ENCODE measurements around the gene RALGDS.
"Not testable (repeated sequence)": the region's sequence is repeated elsewhere in the genome, so short reads cannot be mapped to it uniquely, and the experiment has no call there.

The RALGDS gene

GRCh38 chr9:133063500-133064231, 57.4 kb downstream of the RALGDS start:
- DNase-seq, result no peak

DNA sequence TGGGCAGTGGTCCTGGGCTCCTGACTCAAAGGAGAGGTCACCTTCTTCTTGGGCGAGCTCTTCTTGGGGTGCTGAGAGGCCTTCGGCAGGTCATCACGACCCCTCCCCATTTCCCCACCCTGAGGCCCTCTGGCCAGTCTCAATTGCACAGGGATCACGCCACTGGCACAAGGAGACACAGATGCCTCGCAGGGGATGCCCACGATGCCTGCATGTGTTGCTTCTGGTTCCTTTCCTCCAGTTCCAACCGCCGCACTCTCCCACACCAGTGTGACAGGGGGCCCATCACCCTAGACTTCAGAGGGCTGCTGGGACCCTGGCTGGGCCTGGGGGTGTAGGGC, 57.9 kb downstream of the RALGDS start:
- no peak for DNase-seq

DNA sequence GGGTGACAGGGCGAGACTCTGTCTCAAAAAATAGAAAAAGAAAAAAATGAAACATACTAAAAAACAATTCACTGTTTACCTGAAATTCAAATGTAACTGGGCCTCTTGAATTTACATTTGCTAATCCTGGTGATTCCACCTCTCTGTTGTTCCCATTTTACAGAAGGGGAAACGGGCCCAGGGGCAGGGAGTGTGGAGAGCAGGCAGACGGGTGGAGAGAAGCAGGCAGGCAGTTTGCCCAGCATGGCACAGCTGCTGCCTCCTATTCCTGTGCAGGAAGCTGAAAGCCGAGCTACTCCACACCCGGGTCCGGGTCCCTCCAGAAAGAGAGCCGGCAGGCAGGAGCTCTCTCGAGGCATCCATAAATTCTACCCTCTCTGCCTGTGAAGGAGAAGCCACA, 58.5 kb downstream of the RALGDS start:
- not testable (repeated sequence) for DNase-seq

- not testable (repeated sequence) for DNase-seq
These were observed 59.3 kb downstream of the RALGDS start, which contains the start of gene CEL for GRCh38 chr9:133061764-133062145. TSS of gene CEL (plus strand) at chr9:133061981. CDS start at chr9:133062003, 22 bp downstream.

DNA sequence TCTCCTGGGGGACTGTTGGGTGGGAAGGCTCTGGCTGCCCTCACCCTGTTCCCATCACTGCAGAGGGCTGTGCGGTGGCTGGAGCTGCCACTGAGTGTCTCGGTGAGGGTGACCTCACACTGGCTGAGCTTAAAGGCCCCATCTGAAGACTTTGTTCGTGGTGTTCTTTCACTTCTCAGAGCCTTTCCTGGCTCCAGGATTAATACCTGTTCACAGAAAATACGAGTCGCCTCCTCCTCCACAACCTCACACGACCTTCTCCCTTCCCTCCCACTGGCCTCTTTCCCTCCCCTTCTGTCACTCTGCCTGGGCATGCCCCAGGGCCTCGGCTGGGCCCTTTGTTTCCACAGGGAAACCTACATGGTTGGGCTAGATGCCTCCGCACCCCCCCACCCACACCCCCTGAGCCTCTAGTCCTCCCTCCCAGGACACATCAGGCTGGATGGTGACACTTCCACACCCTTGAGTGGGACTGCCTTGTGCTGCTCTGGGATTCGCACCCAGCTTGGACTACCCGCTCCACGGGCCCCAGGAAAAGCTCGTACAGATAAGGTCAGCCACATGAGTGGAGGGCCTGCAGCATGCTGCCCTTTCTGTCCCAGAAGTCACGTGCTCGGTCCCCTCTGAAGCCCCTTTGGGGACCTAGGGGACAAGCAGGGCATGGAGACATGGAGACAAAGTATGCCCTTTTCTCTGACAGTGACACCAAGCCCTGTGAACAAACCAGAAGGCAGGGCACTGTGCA, 59.8 kb downstream of the RALGDS start:
- not testable (repeated sequence) for DNase-seq

DNA sequence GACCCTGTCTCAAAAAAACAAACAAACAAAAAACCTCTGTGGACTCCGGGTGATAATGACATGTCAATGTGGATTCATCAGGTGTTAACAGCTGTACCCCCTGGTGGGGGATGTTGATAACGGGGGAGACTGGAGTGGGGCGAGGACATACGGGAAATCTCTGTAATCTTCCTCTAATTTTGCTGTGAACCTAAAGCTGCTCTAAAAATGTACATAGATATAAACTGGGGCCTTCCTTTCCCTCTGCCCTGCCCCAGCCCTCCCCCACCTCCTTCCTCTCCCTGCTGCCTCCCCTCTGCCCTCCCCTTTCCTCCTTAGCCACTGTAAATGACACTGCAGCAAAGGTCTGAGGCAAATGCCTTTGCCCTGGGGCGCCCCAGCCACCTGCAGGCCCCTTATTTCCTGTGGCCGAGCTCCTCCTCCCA, 60.6 kb downstream of the RALGDS start:
- no peak for DNase-seq

GRCh38 chr9:133059623-133060022, 61.4 kb downstream of the RALGDS start:
- DNase-seq, result no peak

- no peak for DNase-seq
These were observed 62.3 kb downstream of the RALGDS start for GRCh38 chr9:133058550-133059320.

DNA sequence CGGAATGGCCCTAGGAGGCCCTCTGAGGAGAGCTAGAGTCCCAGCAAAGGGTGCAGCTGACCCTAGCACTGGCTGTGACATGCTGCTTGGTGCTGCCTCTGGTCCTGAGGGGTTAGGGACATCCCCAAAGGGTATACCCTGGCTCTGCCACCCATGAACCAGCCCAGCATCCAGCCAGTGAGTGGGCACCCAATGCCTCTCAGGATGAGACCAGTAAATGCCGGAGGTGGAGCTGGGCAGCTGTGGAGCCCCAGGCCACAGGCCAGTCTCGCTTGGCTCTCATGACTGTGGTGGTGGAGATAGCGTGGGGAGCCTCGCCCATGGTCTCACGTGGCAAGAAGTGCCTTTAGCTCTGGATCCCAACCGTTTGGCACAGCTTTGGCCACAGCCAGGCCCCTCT, 63.0 kb downstream of the RALGDS start:
- no peak for DNase-seq

GRCh38 chr9:133057553-133057952, 63.5 kb downstream of the RALGDS start:
- DNase-seq, result no peak

GRCh38 chr9:133057006-133057405, 64.0 kb downstream of the RALGDS start:
- no peak for DNase-seq

DNA sequence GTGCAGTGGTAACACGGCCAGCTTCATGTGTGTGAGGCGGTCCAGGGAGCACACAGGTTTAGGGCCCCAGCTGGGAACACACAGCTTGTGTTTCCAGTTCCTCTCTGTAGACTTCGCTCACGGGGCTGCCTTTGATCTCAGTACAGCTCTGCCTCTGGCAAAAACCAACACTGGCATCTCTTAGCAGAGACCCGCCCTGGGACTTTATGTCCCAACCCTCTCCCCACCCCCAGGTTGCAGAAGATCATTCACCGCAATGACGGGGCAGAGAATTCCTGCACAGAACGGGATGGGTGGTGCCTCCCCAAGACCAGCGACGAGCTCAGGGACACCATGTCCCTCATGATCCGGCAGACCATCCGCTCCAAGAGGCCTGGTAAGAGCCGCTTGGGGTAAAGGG, 64.5 kb downstream of the RALGDS start:
- no peak for DNase-seq

DNA sequence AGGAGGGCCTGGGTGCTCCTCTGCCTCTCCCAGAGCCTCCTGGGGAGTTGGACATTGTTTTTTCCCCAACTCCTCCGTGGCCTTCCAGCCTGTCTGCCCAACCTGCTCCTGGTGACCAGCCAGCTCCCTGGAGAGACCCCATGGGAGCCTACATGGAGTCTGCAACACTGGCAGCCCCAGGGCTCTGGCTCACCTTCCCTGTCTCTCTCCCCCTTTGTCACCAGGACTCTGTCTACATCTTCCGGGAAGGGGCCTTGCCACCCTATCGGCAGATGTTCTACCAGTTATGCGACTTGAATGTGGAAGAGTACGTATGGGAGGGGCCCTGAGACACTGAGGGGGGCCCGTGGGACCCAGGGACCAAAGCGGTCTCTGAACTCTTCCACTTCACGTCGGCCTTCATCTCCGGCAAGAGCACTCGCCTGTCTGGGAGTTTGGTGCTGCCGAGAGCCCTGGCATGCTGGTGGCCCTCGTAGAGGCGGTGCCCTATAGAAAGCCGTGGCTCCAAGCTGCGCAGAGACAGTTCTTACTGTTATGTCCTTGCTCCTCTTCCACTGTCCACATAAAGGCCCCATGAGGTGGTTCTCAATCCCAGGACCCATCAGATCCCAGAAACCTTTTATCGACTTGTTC, 65.1 kb downstream of the RALGDS start:
- no peak for DNase-seq

- no peak for DNase-seq
These were observed 66.1 kb downstream of the RALGDS start for GRCh38 chr9:133054966-133055365.

DNA sequence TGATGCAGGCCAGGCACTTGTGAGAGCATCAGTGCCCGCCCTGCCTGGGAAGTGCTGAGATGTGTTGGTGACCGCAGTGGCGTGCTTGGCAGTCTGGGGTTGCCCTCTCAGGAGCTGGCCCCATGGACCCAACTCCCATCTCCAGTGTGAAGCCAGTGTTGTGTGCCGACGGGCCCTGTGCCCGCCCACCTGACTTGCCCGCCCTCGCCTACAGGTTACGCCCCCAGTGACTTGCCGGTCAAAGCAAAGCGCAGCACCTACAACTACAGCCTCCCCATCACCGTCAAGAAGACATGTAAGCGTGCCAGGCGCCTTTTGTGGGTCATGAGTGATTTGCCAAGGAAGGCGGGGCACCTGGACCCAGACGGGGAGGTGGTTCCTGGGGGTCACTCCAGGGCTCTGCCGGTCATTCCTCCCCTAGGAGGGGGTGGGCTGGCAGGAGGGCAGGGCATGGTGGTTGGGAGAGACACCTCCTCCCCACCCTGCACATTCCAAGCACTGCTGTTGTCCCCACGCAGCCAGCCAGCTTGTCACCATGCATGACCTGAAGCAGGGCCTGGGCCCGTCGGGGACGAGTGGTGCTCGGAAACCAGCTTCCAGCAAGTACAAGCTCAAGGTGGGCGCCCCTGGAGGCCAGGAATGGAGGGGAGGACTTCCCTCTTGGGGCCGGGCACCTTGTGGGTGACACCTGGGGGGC, 66.7 kb downstream of the RALGDS start:
- DNase-seq, result no peak

DNA sequence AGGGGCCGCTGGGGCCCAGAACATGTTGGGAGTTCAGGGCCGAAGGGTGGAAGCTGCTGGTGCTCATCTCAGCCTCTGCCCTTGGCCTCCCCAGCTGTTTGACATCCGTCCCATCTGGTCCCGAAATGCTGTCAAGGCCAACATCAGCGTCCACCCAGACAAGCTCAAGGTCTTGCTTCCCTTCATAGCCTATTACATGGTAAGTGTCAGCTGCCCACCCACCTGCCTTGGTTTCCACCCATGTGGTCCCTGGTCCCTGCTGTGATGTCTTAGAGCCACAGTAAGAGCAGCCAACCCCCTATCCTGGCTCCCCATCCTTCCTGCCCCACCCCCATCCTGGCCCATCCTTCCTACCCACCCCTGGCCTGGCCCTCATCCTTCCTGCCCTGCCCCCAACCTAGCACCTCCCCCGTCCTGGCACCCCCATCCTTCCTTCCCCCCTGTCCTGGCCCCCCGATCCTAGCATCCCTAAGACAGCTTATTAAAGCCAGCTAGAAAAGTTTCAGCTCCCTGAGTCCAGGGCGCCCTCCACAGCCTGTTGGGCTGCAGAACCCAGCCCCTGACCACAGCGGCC, 69.0 kb downstream of the RALGDS start:
- DNase-seq, result no peak

DNA sequence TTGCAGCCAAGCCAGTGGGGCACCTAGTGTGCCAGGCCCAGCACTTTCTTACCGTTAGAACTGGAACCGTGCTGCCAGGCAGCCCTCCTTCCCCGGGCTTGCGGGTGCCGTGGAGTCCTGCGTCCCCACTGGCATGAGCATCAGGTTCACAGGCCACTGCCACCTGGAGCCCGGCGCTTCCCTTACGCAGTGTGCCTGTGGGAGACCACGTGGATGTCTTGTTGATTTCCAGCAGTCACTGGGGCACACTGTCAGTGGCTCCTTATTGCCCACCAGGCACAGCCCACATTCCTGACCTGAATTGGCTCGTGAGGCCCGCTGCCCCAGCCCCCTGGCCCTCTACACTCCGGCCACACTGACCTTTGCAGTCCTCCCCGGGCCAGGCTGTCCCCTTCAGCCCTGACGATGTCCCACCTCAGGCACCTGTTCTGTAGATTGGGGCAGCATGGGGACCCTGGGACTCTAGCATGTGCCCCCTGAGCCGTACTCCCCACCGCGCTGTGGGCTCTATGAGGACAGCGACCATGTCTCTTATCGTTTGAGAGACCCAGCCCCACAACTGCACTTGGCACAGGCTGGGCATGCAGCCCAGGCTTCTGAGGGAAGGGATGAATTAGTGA, 69.6 kb downstream of the RALGDS start:
- no peak for DNase-seq

DNA sequence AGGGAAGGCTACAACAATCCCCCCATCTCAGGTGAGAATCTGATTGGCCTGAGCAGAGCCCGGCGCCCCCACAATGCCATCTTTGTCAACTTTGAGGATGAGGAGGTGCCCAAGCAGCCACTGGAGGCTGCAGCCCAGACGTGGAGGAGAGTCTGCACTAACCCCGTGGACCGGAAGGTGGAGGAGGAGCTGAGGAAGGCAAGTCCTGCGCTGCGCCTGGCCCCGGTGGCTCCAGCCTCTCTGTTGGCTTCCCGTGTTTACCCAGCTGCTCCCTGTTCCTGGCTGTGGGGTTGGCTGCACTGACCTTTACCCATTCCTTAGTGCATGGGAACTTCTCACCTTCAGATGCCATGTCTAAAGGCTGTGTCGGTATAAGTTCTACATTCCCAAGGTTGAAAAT, 70.3 kb downstream of the RALGDS start:
- no peak for DNase-seq

DNA sequence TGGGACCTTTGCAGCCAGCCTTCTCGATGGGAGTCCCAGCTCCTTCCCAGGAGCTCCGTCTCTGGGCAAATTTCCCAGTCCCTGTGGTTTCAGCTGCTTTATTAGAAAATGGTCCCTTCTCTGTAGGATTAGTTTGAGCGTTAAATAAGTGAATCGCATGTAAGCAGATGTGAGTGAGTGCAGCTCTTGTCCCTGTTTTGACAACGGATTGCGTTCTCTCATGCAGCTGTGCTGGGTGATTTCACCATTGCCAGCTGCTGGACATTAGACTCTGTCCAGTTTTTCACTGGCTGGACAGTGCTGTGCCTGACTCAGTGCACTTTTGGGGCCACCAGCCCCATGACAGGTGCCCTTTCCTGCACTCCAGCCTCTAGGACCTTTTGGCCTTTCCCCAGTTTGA, 70.9 kb downstream of the RALGDS start:
- DNase-seq, result no peak

DNA sequence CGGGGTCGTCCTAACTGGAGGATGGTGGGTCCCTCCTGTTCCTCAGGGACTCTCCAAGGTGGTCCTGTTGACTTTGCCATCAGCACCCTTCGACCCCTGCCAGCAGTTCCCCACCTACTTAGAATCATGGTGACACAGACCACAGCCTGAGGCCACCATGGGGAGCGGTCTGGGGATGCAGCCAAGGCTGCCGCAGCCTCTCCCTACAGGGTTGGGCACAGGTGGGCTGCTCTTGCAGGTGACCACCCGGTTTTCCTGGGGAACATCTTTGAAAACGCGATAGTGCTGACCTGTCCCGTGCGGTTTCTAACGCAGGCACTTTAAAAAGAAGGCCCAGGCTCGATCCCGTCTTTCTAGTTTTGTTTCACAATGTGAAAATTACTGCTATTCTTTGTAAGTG, 72.0 kb downstream of the RALGDS start:
- no peak for DNase-seq

GRCh38 chr9:133048595-133048994, 72.4 kb downstream of the RALGDS start:
- no peak for DNase-seq

All from NCI-H1436 (cell line).